Thoracic aorta (tissue), 2 donors: ENCODE data around the gene MCTP2. TPM values are rescaled to one million over a fixed set of nuclear protein-coding genes. Genes with fewer than 3 reads are reported as not detected.

Experiments
- ATAC-seq: fragments of 150-250 bp; one replicate; pipeline ENCODE4 v1.8.0; 2017; ENCODE audit warnings: low read depth; ENCODE audit not compliant: insufficient number of reproducible peaks, low FRiP score
- DNase-seq: peaks from one replicate; pipeline ENCODE4 v3.0.0-alpha.2; 2020; ENCODE audit warnings: low spot score
- H3K27ac ChIP-seq, 2 donors: fragments of 200-600 bp; sonication (generic); 1 replicate in 1 of 2; 2 replicates in 1 of 2; pipeline ENCODE4 v1.5.1; 2016; ENCODE audit warnings: mild to moderate bottlenecking in 2 of 2, moderate library complexity in 2 of 2
- H3K27me3 ChIP-seq: fragments of 200-600 bp; sonication (generic); replicated peaks from 2 replicates; pipeline ENCODE4 v1.6.0; 2016; ENCODE audit warnings: mild to moderate bottlenecking; ENCODE audit not compliant: insufficient read depth
- H3K36me3 ChIP-seq: fragments of 200-600 bp; sonication (generic); one replicate; pipeline ENCODE4 v1.5.1; 2016
- H3K4me1 ChIP-seq, 2 donors: fragments of 200-600 bp; sonication (generic); 1 replicate in 1 of 2; 2 replicates in 1 of 2; pipeline versions ENCODE4 v1.5.1 to v1.6.0; 2016; ENCODE audit warnings: low read depth in 2 of 2, mild to moderate bottlenecking in 1 of 2; ENCODE audit not compliant: control insufficient read depth in 1 of 2
- H3K4me3 ChIP-seq: fragments of 200-600 bp; sonication (generic); 2 replicates; pipeline ENCODE4 v1.5.1; 2016; ENCODE audit warnings: mild to moderate bottlenecking
- H3K9me3 ChIP-seq: fragments of 200-600 bp; sonication (generic); 2 replicates; pipeline ENCODE4 v1.5.1; 2016
- CTCF ChIP-seq: fragments of 200-600 bp; sonication (generic); IDR thresholded peaks from one replicate; pipeline ENCODE4 v1.5.1; 2019; ENCODE audit warnings: antibody characterized with exemption
- total RNA-seq, 2 donors: library from RNA; depleted of rRNA; stranded (reverse); fragments of >200 nt; gene quantifications; one replicate each; pipeline versions ENCODE4 v1.1.0 to v1.2.3, GENCODE V29; 2016

Gene MCTP2
- total RNA-seq, 2 donors from 2014 or later = 15.7 to 16.6 TPM

- ATAC-seq (no peak), DNase-seq (no peak)
- H3K9me3 ChIP-seq = no peaks in the 10 kb centered on the region
- H3K4me3 ChIP-seq = no peak overlapping the region
- H3K27me3 ChIP-seq = no peaks in the 10 kb centered on the region
- H3K4me1 ChIP-seq = no peaks in the 10 kb centered on the region
- H3K36me3 ChIP-seq = no peaks in the 10 kb centered on the region
- no peak for TF ChIP-seq CTCF
- no peak overlapping the region for H3K27ac ChIP-seq
These were observed 46.1 kb downstream of the MCTP2 start for GRCh38 chr15:94277485-94277884.

- no peaks in the 10 kb centered on the region for H3K27me3 ChIP-seq
- TF ChIP-seq CTCF = no peak
- DNase-seq (no peak), ATAC-seq (no peak)
- no peaks in the 10 kb centered on the region for H3K9me3 ChIP-seq
- H3K4me1 ChIP-seq = no peaks in the 10 kb centered on the region
- no peaks in the 10 kb centered on the region for H3K36me3 ChIP-seq
- H3K27ac ChIP-seq = no peak overlapping the region
- H3K4me3 ChIP-seq = no peak overlapping the region
These were observed 48.4 kb downstream of the MCTP2 start for GRCh38 chr15:94279736-94280135.

- Histone ChIP-seq H3K36me3 (no peaks in the 10 kb centered on the region), H3K4me1 (no peaks in the 10 kb centered on the region), H3K27me3 (no peaks in the 10 kb centered on the region), H3K4me3 (no peak overlapping the region), H3K27ac (no peak overlapping the region), H3K9me3 (no peaks in the 10 kb centered on the region)
- TF ChIP-seq CTCF = no peak
- DNase-seq = no peak
- ATAC-seq = no peak
These were observed 48.9 kb downstream of the MCTP2 start for GRCh38 chr15:94280301-94280700.

GRCh38 chr15:94282269-94283250 is 51.2 kb downstream of the MCTP2 start:
- Histone ChIP-seq H3K27me3 (no peaks in the 10 kb centered on the region), H3K36me3 (no peaks in the 10 kb centered on the region), H3K9me3 (no peaks in the 10 kb centered on the region), H3K4me3 (no peak overlapping the region), H3K4me1 (no peaks in the 10 kb centered on the region), H3K27ac (no peak overlapping the region)
- TF ChIP-seq CTCF = no peak
- ATAC-seq (no peak), DNase-seq (no peak)

GRCh38 chr15:94286583-94286982 is 55.2 kb downstream of the MCTP2 start:
- Histone ChIP-seq H3K4me1 (no peaks in the 10 kb centered on the region), H3K27ac (no peak overlapping the region), H3K36me3 (no peaks in the 10 kb centered on the region), H3K27me3 (no peaks in the 10 kb centered on the region), H3K9me3 (no peaks in the 10 kb centered on the region), H3K4me3 (no peak overlapping the region)
- TF ChIP-seq CTCF = no peak
- DNase-seq (no peak), ATAC-seq (no peak)
